SK-N-SH (cell line): ENCODE measurements around the gene HSD3B2. TPM values are rescaled to one million over a fixed set of nuclear protein-coding genes. Genes with fewer than 3 reads are reported as not detected.

Experiments
- CTCF ChIA-PET: fragments of 300-600, 350-600 bp; formaldehyde crosslinking; extraction: SDS; loops from one replicate; lab custom pipeline; 2021; lab: Yijun Ruan, JAX
- POLR2A ChIA-PET: fragments of 350-600 bp; sonication (Branson Sonifier 250); formaldehyde crosslinking; extraction: SDS; loops from one replicate; lab custom pipeline; 2020; ENCODE audit warnings: antibody characterized with exemption, inconsistent platforms; lab: Yijun Ruan, JAX
- DNase-seq: peaks from one replicate; pipeline ENCODE4 v3.0.0; 2012
- H2AFZ ChIP-seq: fragments of 200-600 bp; sonication (generic); 2 replicates; pipeline ENCODE4 v1.8.1; 2016; ENCODE audit warnings: antibody characterized with exemption, mild to moderate bottlenecking, low read depth
- H3F3A ChIP-seq: fragments of 200-600 bp; sonication (generic); replicated peaks from 2 replicates; pipeline ENCODE3; 2016; ENCODE audit warnings: antibody characterized with exemption, mild to moderate bottlenecking; ENCODE audit not compliant: insufficient read depth
- H3K27ac ChIP-seq, 2 experiments: fragments of 200-500 bp in 1 of 2; fragments of 200-600 bp in 1 of 2; sonication (Bioruptor generic) in 1 of 2; sonication (generic), shearing (Covaris generic) in 1 of 2; 2 replicates each; pipeline versions ENCODE4 v1.5.1 to v1.6.1; 2014 to 2016; ENCODE audit warnings: low read depth in 2 of 2, inconsistent platforms in 1 of 2, low read length in 1 of 2, mild to moderate bottlenecking in 1 of 2, mixed read lengths in 1 of 2
- H3K27me3 ChIP-seq: fragments of 200-600 bp; sonication (generic), shearing (Covaris generic); 2 replicates; pipeline ENCODE4 v1.6.1; 2016; ENCODE audit warnings: mixed run types; ENCODE audit not compliant: insufficient read depth
- H3K36me3 ChIP-seq, 2 experiments: fragments of 200-500 bp in 1 of 2; fragments of 200-600 bp in 1 of 2; sonication (Bioruptor generic) in 1 of 2; sonication (generic) in 1 of 2; replicated peaks in 1 of 2; 2 replicates each; pipeline versions ENCODE3 to v1.5.1; 2014 to 2016; ENCODE audit warnings: low read length in 1 of 2, mild to moderate bottlenecking in 1 of 2; ENCODE audit not compliant: insufficient read depth in 2 of 2, control insufficient read depth in 1 of 2
- H3K4me1 ChIP-seq, 2 experiments: fragments of 200-500 bp in 1 of 2; fragments of 200-600 bp in 1 of 2; sonication (Bioruptor generic) in 1 of 2; sonication (generic), shearing (Covaris generic) in 1 of 2; 2 replicates each; pipeline versions ENCODE4 v1.5.1 to v1.6.1; 2014 to 2016; ENCODE audit warnings: low read depth in 1 of 2, low read length in 1 of 2, mixed run types in 1 of 2; ENCODE audit not compliant: insufficient read depth in 2 of 2, control insufficient read depth in 1 of 2
- H3K4me2 ChIP-seq: fragments of 200-600 bp; sonication (generic), shearing (Covaris generic); 2 replicates; pipeline ENCODE4 v1.6.1; 2017; ENCODE audit warnings: mixed run types
- H3K4me3 ChIP-seq, 2 experiments: fragments of 200-500 bp in 1 of 2; fragments of 200-600 bp in 1 of 2; sonication (Bioruptor generic) in 1 of 2; sonication (generic), shearing (Covaris generic) in 1 of 2; 2 replicates each; pipeline versions ENCODE4 v1.5.1 to v1.8.1; 2014 to 2016; ENCODE audit warnings: low read depth in 2 of 2, inconsistent platforms in 1 of 2, low read length in 1 of 2, mild to moderate bottlenecking in 1 of 2, mixed read lengths in 1 of 2, moderate library complexity in 1 of 2
- H3K79me2 ChIP-seq: fragments of 200-600 bp; sonication (generic); 2 replicates; pipeline ENCODE4 v1.8.1; 2017; ENCODE audit warnings: mild to moderate bottlenecking; ENCODE audit not compliant: insufficient read depth
- H3K9ac ChIP-seq: fragments of 200-600 bp; sonication (generic); 2 replicates; pipeline ENCODE4 v1.6.1; 2017; ENCODE audit warnings: mixed run types
- H3K9me2 ChIP-seq: fragments of 200-600 bp; sonication (generic); 2 replicates; pipeline ENCODE4 v1.6.1; 2017; ENCODE audit warnings: mixed run types
- H3K9me3 ChIP-seq: fragments of 200-600 bp; sonication (generic); 2 replicates; pipeline ENCODE4 v1.6.1; 2017; ENCODE audit warnings: mixed run types, mild to moderate bottlenecking, moderate library complexity
- H4K20me1 ChIP-seq: fragments of 200-600 bp; sonication (generic); 2 replicates; pipeline ENCODE4 v1.6.1; 2017; ENCODE audit warnings: mild to moderate bottlenecking, mixed run types; ENCODE audit not compliant: insufficient read depth
- CHD2 ChIP-seq: fragments of 150-350 bp; IDR thresholded peaks from 2 replicates; pipeline ENCODE4 v1.6.1; 2018; ENCODE audit warnings: low read length; ENCODE audit not compliant: partially characterized antibody
- ELF1 ChIP-seq: IDR thresholded peaks from 2 replicates; pipeline ENCODE4 v1.4.0; 2012
- EZH2phosphoT487 ChIP-seq: fragments of 200-600 bp; sonication (generic); IDR thresholded peaks from 2 replicates; pipeline ENCODE4 v1.6.1; 2017; ENCODE audit warnings: low read depth, mixed run types, mild to moderate bottlenecking, antibody characterized with exemption, moderate library complexity, borderline replicate concordance
- FOXM1 ChIP-seq: IDR thresholded peaks from 2 replicates; pipeline ENCODE4 v1.4.0; 2012; ENCODE audit warnings: low read depth, mild to moderate bottlenecking
- GABPA ChIP-seq: IDR thresholded peaks from 2 replicates; pipeline ENCODE4 v1.4.0; 2012; ENCODE audit warnings: low read depth, mild to moderate bottlenecking
- NFIC ChIP-seq: IDR thresholded peaks from 2 replicates; pipeline ENCODE4 v1.4.0; 2012; ENCODE audit warnings: borderline replicate concordance
- POLR2AphosphoS5 ChIP-seq: IDR thresholded peaks from 2 replicates; pipeline ENCODE4 v1.6.1; 2012; ENCODE audit warnings: low read depth, low read length
- RCOR1 ChIP-seq: fragments of 150-350 bp; IDR thresholded peaks from 2 replicates; pipeline ENCODE4 v1.6.1; 2017; ENCODE audit warnings: antibody characterized with exemption, low read length
- RFX5 ChIP-seq: IDR thresholded peaks from 2 replicates; pipeline ENCODE4 v1.6.1; 2012; ENCODE audit warnings: mild to moderate bottlenecking, improper control_type of control experiment, low read length
- RXRA ChIP-seq: IDR thresholded peaks from 2 replicates; pipeline ENCODE4 v1.4.0; 2012; ENCODE audit warnings: low read depth, mild to moderate bottlenecking, borderline replicate concordance
- SIN3A ChIP-seq: IDR thresholded peaks from 2 replicates; pipeline ENCODE4 v1.6.1; 2012; ENCODE audit warnings: low read depth, mild to moderate bottlenecking, low read length, moderate library complexity, borderline replicate concordance
- SMC3 ChIP-seq: IDR thresholded peaks from 2 replicates; pipeline ENCODE4 v1.6.1; 2012; ENCODE audit warnings: low read depth, low read length, improper control_type of control experiment
- TCF12 ChIP-seq: IDR thresholded peaks from 2 replicates; pipeline ENCODE4 v1.4.0; 2012
- WGBS: methylation state at CpG from one replicate; pipeline ENCODE4 v1.1.6; 2017; ENCODE audit warnings: low lambda C conversion rate; 5-methylcytosine and 5-hydroxymethylcytosine counted together
- polyA plus RNA-seq, 3 experiments: library from polyadenylated mRNA; depleted of rRNA; stranded (reverse); fragments of >200 nt; gene quantifications; 2 replicates each; pipeline ENCODE4 v1.2.3, GENCODE V29; 2012
- TF ChIP-seq, protein P1 (sequence below): fragments of 150-350 bp; IDR thresholded peaks from 2 replicates; pipeline ENCODE4 v1.6.1; 2017; ENCODE audit warnings: antibody characterized with exemption, low read length, low read depth, borderline replicate concordance
- TF ChIP-seq, protein P2 (sequence below): IDR thresholded peaks from 2 replicates; pipeline ENCODE4 v1.4.0; 2012; ENCODE audit warnings: low read depth
- TF ChIP-seq, protein P3 (sequence below): IDR thresholded peaks from 2 replicates; pipeline ENCODE4; 2012
- TF ChIP-seq, protein P4 (sequence below): IDR thresholded peaks from 2 replicates; pipeline ENCODE4 v1.4.0; 2012; ENCODE audit warnings: low read depth, borderline replicate concordance

The HSD3B2 gene
- polyA plus RNA-seq, 1 of the 3 experiments (the other 2 are of a cell fraction), result not detected

DNA sequence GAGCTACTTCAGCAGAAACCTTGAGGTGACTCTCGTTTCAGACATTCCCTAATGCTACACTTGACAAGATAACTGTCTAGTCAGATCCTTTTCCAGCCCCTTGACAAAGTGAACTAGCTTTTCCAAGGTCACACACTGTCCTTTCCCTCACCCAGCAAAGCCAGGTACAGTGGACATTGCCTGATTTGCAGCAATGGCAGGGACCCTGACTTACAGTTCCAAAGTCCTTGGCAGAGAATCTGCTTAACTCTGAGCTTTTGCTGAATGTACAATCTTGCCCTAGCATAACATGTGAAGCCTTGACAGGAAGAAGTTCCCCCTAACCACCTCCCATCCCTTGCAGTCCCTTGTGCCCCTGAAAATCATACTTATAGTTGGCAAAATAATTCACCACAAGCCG is 37.1 kb downstream of the HSD3B2 start:
- 0% methylated on average over 2 of the region's 2 CpGs for WGBS
- TF ChIP-seq SMC3 (no peak), RXRA (no peak), NFIC (no peak), RCOR1 (no peak), RFX5 (no peak), POLR2AphosphoS5 (no peak), SIN3A (no peak), TCF12 (no peak)
- TF ChIP-seq, all 33 proteins: peak for 0

DNA sequence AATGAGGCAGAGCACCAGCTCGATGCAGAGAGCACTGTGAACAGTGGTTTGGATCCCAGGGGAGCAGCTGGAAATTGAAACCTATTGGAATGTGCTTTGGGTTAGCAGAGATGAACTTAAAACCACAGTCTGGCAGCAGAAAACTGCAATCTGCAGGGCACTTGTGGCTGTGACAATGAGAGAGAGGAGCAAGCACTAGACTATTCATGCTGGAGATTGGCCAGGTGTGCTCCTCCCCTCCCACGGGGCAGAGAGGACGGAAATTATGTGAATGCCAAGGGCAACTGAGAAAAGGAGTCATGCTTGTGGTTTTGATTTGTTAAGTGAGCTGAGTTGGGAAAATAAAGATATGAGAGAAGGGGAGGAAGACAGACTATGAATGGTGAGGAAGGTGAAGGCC is 38.1 kb downstream of the HSD3B2 start:
- POLR2A ChIA-PET, result no interaction called here

More for the DNA sequence above, 37.1 kb downstream of the HSD3B2 start:
- Histone ChIP-seq H3K27ac (no peak overlapping the region), H4K20me1 (no peaks in the 10 kb centered on the region), H2AFZ (no peak overlapping the region), H3K9ac (no peak overlapping the region), H3K79me2 (no peaks in the 10 kb centered on the region), H3K36me3 (no peaks in the 10 kb centered on the region), H3K9me3 (no peaks in the 10 kb centered on the region), H3K4me2 (no peak overlapping the region), H3F3A (no peaks in the 10 kb centered on the region), H3K4me3 (no peak overlapping the region), H3K4me1 (no peaks in the 10 kb centered on the region), H3K27me3 (peaks cover 16% of the 10 kb centered on the region), H3K9me2 (no peaks in the 10 kb centered on the region)
- no peak for DNase-seq
- CTCF ChIA-PET, result no interaction called here
- POLR2A ChIA-PET, result no interaction called here

DNA sequence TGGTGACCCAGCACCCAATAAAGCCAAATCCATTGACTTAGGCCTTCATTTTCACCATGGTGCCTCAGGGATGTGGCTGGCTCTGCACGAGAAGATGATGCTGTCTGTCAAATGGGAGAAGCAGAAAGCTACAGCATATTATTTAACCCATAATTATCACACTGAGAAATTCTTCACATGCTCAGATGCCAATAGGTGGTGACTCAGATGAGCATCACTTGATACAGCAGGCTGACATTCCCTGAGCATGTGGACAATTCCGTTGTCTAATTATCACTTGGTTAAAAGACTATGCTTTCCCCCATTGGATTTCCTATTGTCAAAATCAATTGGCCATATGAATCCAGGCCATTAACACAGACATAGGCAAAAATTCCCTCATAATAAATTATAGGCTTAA is 48.0 kb downstream of the HSD3B2 start:
- POLR2A ChIA-PET, result no interaction called here
- H4K20me1 ChIP-seq, result no peaks in the 10 kb centered on the region
- H3K9ac ChIP-seq, result no peak overlapping the region
- no peaks in the 10 kb centered on the region for H3K9me2 ChIP-seq
- H3K36me3 ChIP-seq, result no peaks in the 10 kb centered on the region
- H3K27me3 ChIP-seq, result peaks cover 11% of the 10 kb centered on the region; the same call in 1 of the 2 replicates
- H3K4me2 ChIP-seq, result no peak overlapping the region
- H3K27ac ChIP-seq, result no peak overlapping the region
- H2AFZ ChIP-seq, result no peak overlapping the region
- H3K4me1 ChIP-seq, result no peaks in the 10 kb centered on the region
- WGBS, result 0% methylated on average over 2 of the region's 2 CpGs
- no peak for DNase-seq
- no peaks in the 10 kb centered on the region for H3K79me2 ChIP-seq
- CTCF ChIA-PET, result interaction anchor here (1.6 kb wide), 1 partner anchor 12 kb away, joined by 4 read pairs; no protein-coding TSS in a partner anchor
- no peak overlapping the region for H3K4me3 ChIP-seq
- H3F3A ChIP-seq, result no peaks in the 10 kb centered on the region
- no peaks in the 10 kb centered on the region for H3K9me3 ChIP-seq
- TF ChIP-seq SMC3 (no peak), SIN3A (no peak), ELF1 (no peak), EZH2phosphoT487 (no peak), GABPA (no peak), CHD2 (no peak), RCOR1 (no peak)
- TF ChIP-seq, protein P1, sequence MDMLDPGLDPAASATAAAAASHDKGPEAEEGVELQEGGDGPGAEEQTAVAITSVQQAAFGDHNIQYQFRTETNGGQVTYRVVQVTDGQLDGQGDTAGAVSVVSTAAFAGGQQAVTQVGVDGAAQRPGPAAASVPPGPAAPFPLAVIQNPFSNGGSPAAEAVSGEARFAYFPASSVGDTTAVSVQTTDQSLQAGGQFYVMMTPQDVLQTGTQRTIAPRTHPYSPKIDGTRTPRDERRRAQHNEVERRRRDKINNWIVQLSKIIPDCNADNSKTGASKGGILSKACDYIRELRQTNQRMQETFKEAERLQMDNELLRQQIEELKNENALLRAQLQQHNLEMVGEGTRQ, result no peak
- TF ChIP-seq, protein P2, sequence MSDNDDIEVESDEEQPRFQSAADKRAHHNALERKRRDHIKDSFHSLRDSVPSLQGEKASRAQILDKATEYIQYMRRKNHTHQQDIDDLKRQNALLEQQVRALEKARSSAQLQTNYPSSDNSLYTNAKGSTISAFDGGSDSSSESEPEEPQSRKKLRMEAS, result no peak
- TF ChIP-seq, protein P3, sequence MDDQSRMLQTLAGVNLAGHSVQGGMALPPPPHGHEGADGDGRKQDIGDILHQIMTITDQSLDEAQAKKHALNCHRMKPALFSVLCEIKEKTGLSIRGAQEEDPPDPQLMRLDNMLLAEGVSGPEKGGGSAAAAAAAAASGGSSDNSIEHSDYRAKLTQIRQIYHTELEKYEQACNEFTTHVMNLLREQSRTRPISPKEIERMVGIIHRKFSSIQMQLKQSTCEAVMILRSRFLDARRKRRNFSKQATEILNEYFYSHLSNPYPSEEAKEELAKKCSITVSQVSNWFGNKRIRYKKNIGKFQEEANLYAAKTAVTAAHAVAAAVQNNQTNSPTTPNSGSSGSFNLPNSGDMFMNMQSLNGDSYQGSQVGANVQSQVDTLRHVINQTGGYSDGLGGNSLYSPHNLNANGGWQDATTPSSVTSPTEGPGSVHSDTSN, result no peak

More for the DNA sequence above, 38.1 kb downstream of the HSD3B2 start:
- Histone ChIP-seq H3K4me1 (no peaks in the 10 kb centered on the region), H3K4me3 (no peak overlapping the region), H4K20me1 (no peaks in the 10 kb centered on the region), H3K79me2 (no peaks in the 10 kb centered on the region), H2AFZ (no peak overlapping the region), H3F3A (no peaks in the 10 kb centered on the region), H3K36me3 (no peaks in the 10 kb centered on the region), H3K4me2 (no peak overlapping the region), H3K27ac (no peak overlapping the region), H3K27me3 (peaks cover 16% of the 10 kb centered on the region), H3K9ac (no peak overlapping the region), H3K9me2 (no peaks in the 10 kb centered on the region), H3K9me3 (no peaks in the 10 kb centered on the region)
- CTCF ChIA-PET, result no interaction called here
- WGBS, result 0% methylated on average over 3 of the region's 3 CpGs
- TF ChIP-seq FOXM1 (no peak), GABPA (no peak)
- TF ChIP-seq, protein P1, result no peak
- TF ChIP-seq, protein P4, sequence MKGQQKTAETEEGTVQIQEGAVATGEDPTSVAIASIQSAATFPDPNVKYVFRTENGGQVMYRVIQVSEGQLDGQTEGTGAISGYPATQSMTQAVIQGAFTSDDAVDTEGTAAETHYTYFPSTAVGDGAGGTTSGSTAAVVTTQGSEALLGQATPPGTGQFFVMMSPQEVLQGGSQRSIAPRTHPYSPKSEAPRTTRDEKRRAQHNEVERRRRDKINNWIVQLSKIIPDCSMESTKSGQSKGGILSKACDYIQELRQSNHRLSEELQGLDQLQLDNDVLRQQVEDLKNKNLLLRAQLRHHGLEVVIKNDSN, result no peak
- DNase-seq, result no peak
